ENCODE data around the gene AKAP6.

The AKAP6 gene

DNA sequence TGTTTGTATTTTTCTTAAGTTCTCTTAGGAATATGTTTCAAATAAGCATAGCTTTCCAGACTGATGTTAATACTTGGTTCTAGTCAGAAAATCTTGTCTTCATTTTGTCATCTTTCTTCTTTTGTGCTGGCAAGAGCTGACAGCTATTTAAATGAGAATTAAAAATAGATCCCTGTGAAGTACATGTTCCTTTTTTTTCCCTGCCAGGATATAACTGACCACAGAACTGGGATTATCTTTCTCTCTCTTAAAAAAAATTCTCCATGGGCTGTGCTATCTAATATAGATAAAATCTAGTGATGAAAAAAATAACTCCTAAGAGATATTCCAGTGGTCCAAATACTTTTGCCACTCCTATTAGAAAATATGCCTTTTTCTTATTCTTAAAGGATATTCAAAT lies 163.4 kb downstream of the AKAP6 start:
- DNase-seq: no peak

DNA sequence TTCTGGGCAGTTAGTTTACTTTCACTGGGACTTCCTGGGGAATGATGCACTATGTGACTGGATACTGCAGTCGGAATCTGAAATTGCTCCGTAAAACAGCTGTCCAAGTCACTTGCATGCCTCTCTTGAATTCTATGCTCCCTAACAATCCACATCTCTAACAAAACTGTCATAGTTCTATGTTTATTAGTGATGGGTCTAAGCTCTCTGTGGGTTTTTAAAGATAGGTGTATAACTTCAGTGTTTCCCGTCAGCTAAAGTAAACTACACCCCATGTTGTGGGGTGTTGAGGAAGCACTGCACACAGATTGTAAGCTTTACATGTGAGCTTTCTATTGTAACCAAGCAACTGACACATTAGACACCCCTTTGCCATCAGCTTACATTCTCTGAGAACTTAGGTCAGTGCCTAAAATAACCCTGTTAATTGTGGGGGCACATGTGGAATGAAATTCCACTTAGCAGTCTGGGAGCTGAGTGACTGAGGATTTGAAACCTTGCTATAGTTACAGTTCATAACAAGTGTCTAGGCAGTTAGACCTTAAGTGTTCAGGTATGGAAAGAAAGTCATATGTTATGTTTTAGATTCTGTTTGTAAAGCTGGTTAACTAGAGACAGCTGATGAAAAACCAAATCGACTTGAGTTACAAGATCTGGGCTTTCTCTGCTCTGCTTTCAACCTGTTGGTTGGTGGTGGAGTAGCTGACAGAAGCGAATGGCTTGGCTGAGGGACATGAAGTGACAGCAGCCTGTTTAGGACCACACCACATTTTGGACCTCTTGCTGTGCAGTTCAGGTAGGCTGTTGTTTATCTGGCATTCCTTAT lies 165.7 kb downstream of the AKAP6 start:
- no peak for DNase-seq

DNA sequence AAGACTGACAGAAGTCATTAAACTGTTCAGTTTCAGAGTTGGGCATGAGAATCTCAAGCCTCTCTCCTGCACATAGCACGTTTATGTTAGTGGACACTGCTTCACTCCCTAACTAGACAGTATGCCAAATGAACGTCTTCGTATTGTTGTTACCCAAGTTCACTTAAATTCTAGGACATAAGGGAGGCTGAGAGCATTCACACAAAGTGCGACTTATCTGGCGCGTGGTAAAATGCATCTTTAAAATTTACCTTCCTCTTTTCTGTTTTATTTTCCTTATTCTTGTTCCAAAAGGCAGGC lies 166.3 kb downstream of the AKAP6 start:
- DNase-seq: no peak

DNA sequence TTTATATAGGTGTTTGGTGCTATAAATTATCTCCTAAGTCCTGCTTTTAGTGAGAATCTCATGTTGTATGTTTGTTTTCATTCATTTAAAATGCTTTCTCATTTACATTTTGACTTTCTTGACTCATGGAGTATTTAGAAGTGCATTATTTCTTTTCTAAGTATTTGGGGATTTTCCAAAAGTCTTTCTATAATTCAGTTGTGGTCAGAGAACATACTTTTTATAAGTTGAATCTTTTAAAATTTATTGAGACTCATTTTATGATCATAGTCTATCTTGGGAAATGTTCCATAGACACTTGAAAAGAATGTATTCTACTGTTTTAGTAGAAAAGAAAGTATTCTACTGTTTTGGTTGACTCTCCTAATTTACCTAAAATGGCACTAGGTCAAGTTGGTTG lies 168.2 kb downstream of the AKAP6 start:
- DNase-seq: no peak

DNA sequence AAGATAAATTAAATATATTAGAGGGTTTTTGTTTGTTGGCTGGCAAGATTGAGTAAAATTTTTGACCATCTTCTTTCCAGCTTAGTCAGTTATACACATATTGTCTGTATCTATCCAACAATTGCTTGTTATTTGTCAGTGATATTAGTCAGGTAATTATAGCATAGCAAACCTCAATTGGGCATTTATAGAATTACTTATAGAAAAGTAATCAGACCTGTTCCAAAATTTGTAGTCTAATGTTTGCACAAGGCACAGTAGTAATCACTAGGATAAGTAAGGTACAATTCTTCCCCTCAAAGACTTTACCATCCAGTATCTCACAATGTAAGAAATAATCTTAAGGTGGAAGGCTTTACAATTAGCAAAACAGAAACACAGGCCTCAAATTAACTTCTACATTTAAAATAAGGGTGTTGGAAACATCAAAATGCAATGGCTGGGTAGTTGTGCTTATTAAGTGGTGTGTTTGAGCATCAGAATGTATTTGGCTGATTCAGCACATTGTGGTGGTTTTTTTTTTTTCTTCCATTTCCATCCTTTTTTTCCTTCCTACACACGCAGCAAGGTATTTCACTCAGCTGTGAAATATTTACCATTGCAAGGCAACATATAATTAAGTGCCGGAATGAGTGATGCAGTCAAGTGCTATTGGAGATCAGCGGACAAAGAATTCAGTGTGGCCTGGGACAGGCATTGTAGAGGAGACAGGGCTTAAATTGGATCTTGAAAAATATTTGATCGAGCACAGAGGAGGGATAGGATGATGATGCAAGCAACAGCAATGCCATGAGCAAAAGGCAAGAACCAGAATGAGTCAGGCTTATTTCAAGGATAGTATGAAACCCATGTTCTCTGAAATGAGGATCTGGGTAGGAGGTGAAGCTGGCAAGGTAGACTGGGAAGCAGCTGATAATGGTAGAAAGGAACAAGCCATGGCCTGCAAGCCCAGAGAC lies 178.2 kb downstream of the AKAP6 start:
- peak; percentile 58 for DNase-seq

DNA sequence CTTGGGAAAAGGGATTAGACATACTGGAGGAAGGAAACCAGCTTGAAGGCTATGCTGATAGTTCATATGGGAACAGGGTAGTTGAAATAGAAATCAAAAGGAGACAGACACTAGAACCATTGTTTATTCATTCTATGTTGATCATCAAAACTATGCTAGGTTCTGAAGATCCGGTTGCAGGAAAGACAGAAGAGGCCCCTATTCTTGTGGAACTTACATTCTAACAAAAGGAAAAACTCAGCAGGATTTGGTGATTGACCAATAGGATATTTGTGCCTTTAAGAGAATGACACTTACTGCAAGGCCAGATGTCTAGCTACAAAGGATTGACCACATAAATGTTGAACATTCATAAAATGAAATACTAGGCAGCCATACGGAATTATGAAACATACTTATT lies 179.2 kb downstream of the AKAP6 start:
- DNase-seq: no peak

DNA sequence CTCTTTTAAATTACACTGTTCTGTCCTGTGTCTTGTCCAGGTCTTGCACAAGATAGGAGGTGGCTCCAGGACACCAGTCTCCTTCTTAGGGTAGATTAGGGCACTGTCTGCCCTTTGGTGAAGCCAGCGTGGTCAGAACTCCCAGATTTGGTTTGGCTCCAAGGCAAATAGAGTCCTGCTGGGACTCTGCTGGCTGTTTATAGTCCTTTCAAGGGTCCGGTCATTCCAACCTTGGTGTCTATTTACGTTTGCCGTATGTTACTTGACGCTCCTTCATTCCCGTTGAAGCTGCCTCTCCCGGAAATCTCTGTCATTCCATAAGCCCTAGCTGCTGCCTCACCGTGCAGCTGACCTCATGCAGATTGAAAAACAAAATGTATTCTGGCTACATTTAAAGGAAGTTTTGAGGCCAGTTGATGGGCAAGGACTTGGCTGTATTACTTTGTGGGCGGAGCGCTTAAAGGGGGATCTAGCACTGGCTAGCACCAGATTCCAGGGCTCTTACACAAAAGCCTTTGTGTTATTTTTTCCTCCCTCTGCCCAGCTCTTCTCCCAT lies 180.6 kb downstream of the AKAP6 start:
- no peak for DNase-seq

DNA sequence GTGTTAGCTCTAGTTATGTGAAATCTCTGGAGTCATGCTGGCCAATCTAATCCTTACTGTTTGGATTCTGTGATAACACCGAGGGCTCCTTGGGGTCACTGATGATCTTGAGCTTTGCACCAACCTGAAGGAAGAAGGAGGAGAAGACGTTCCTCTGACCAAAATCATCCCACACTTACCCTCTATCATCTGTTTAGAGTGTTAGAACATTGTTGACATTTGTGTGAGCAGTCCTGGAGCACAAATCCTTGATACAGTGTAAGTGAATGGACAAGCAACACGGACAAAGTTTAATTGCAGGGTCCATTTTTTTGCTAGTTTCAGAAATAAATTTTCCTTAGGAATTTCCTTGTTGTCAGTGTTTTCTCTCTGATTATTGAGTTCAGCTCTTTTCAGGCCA lies 181.7 kb downstream of the AKAP6 start:
- no peak for DNase-seq

DNA sequence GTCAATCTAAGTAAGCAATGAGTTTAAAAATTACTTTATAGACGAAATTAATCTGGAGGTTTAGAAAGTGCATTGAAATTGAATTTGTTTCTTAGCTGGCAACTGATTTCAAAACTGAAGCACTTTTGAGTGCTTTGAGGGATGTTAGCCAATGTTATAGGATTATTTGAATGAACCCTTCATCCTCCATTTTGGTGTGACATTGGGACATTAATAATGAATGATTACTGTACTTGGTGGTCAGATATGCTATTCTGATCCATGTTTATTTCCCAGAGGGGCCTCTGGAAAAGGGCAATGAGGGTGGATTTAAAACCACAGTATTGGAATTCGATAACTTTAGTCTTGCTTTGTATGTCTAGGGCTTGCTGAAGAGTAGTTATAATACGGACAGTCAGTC lies 183.2 kb downstream of the AKAP6 start:
- DNase-seq: no peak

DNA sequence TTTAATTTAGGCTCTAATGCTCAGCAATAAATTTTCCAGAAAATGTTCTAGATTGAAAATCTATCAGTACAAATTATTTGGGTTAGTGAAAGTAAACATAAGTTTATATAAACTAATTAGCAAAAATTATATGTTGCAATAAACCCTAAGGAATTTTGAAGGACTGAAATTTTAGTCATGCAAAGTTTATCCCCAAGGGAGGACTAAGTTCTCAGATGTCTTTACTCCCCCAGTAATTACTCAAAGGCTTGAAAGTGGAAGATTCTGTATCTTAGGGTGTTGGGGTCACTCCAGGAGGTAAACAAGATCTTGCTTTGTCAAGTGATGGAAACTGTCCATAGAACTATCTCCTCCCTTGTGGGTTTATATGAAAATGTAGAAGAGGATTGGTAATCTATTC lies 183.7 kb downstream of the AKAP6 start:
- no peak for DNase-seq

DNA sequence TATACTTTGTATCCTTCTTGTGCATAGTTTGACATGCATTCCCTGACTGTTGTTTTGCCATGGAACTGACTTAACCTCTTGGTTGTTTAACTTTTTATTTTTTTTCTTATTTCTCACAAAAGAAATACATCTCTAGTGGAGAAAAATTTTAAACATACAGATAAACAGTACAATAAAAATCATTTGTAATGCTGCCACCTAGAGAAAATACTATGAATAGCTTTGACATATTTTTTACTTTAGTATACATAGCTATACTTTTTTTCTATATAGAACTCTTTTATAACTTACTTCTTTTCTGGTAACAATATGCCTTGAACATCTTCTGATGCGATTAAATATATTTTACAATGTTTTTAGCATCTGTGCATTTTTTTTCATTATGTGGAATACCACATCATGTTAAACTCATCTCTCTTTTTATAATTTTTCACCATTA lies 184.5 kb downstream of the AKAP6 start:
- peak; percentile 11 for DNase-seq

DNA sequence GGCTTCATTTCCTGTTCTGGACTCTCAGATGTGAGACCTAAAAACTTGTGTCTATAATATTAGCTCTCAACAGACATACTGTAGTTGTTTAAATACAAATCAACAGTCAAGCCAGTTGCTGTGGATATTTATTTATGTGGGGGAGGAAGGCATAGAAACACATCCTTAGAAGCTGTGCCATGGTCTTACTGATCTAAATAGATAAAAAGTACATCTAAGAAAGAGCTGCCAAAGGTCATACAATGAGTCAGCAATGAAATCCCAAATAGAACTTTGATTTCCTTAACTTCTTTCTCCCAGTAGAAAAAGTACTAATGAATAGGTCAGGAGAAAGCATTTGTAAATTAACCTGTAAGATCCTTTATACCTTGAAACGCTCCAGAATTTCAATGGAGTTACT lies 185.1 kb downstream of the AKAP6 start:
- no peak for DNase-seq

DNA sequence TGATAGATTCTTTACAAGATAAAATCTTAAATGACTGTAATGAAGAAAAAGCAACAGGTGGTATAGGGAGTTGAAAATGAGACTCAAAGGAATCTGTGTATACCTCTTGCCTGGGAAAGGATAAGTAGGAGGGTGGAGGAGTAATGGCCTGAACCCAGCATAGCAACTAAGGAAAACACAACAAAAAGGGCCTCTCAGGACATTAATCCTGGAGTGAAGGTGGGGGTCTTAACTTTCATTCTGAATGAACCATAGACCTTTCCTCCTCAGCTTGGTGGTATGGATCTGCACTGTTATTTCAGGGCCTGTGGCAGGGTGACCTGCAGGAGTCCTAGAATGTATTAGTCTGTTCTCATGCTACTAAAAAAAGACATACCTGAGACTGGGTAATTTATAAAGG lies 185.6 kb downstream of the AKAP6 start:
- DNase-seq: no peak

DNA sequence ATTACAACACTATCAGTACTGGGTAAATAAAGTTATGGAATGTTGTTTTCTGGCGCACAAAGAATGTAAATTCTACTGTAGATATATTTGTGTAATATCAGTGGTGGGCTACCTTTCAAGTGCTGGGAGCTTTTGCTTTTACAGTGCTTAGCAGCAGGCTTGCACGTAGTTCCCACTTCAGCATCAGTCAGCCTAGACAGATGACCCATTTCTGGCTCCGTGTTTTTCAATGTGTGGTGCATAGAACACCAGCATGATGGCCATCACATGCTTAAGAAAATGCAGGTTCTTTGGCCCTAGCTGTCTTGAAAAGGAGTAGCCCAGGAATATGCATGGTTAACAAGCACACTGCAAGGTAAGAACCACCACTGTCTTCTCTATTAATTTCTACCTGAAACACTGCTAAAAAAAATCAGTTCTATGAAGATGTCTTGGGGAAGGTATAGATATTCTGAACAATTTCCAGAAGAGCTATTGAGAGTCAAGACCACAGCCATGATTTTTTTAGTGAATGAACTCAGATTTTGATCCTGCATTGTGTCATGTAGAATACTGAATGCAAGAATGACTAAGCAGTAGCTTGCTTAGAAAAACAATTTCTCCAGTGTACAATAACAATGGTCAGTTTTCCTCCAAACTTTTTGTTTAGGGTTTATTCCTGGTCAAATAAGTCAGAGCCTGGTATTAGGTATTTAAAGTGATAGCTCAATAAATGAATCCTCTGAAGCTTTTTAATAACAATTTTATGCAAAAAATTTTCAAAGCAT lies 195.7 kb downstream of the AKAP6 start:
- DNase-seq: no peak

DNA sequence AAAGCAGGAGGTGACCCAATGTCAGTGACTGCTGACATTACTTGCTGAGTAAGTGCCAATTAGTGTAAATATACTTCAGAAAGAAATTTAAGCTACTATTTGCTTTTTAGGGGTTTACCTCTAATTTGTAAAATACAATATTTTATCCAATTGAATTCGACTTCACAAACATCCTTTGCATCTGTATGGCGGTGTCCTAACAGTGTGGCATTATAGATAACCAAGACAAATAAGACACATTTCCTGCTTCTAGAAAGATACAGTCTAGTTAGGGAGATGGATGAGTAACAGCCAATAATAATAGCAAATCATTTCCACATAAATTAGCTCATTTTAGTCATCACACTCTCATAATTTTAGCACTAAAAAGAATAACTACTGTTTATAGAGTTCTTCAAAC lies 196.5 kb downstream of the AKAP6 start:
- DNase-seq: no peak

DNA sequence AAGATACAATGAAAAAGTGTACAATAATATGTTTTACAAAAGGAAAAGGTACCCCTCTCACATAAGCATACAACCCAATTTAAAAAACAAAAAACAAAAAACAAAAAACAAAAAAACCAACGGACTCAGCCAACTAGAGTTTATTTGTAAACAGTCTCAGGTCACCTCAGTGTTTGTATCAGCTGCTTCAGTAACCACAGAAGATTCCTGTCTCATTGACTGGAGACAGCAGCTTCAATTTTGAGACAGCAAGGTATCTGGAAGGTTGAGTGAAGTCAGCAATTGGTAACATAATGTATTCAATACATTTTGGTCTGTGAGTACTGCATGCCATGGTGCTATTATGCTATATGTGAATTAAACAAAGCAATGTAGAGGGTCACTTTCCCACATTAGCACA lies 201.7 kb downstream of the AKAP6 start:
- no peak for DNase-seq

DNA sequence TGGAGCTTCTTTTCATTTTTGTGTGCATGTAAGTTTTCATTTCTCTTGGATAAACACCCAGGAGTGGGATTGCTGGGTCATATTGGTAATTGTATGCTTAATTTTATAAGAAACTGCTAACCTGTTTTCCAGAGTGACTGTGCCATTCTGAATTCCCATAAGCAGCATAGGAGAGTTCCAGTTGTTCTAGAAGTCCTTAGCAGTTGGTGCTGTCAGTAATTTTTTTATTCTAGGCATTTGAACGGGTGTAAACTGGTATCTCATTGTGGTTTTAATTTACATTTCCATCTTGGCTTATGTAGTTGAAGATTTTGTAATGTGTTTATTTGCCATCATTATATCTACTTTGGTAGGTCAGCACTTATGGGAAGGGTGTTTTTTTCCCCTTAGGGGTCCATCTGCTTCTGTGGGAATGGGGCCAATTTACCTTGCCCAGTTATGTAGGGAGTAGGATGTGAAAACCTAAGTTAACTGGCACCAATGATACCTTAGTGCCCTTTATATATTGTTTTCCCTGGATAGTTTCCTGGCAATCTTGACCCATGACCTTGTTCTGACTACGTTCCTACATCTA lies 202.9 kb downstream of the AKAP6 start:
- no peak for DNase-seq

DNA sequence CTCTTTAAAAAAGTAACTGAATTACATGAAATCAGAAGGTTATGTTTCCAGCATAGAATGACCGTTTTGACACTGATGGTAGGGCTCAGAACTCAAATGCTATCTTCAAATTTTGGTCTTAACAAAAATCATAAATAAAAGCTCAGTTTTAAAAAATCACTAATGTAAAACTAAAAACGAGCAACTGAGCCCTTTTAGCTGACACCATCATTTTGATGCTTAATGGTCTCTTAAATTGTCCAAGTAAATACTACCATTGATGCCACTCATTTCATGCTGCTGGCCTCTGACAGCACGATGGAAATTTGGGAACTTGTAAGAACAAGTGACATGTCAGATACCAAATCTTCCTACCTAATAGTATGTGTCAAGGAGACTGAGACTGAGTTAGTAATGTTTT lies 205.0 kb downstream of the AKAP6 start:
- DNase-seq: no peak

DNA sequence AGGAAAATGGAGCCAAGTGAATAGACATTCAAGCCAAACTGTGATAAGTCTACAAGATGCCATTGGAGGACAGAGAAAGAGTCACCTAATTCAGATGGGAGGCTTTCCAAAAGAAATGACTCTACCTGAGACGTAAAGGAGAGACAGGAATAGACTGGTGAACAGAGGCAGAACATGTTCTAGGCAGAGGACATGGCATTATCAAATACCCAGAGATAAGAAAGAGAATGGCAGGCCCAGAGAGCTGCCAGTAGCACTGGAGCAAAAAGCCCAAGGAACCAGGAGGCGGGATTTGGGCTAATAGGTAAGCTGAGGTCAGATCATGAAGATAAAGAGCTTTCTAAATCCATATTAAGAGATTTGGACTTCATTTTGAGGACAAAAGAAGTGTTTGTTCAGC lies 207.1 kb downstream of the AKAP6 start:
- no peak for DNase-seq

DNA sequence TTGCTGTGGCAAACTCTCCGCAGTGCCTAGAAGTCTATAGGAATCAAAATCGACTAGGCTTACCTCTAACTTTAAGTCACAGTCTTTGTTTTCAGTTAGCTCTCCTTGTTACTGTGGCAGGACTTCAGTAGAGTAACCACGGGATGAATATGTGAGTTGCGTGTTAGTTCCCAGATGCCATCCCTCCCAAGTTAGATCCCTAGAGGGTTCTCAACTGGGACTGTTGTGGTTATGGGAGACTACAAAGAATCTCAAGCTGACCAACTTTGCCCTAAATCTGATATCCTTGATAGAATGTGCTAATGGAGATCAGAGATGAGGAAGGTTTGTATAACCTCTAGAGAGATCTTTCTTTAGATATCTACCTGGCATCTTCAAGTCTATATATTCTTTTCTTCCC lies 208.1 kb downstream of the AKAP6 start:
- DNase-seq: no peak

DNA sequence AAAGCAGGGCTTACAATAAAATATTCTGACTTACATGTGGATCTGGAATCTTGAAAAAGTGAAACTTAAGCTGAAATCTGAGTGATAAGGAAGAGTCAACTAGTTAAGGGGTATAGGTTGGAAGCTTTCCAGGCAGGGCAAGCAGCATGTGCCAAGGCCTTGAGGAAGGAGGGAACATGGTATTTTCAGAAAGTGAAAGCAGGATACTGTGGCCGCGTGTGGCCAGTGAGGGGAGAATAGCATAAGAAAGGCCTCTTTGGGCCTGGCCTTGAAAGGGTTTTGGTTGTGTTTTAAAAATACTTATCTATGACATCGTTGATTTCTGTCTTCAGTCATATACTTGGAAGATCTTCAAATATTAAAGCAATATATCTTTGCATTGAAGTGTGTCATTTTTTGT lies 213.4 kb downstream of the AKAP6 start:
- peak; percentile 4 for DNase-seq

DNA sequence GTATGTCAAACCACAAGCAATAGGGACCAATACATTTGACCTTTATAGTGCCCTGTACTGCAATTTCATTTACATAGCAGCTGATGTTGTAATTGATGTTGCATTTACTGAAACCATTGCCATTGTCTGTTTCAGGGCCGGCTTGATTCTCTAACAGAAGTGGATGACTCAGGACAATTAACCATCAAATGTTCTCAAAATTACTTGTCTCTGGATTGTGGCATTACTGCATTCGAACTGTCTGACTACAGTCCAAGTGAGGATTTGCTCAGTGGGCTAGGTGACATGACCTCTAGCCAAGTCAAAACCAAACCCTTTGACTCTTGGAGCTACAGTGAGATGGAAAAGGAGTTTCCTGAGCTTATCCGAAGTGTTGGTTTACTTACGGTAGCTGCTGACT lies 216.0 kb downstream of the AKAP6 start:
- no peak for DNase-seq

All from OCI-M1 (cell line).